Measurements from ENCODE around the gene MARCHF3.

Gene MARCHF3

DNA sequence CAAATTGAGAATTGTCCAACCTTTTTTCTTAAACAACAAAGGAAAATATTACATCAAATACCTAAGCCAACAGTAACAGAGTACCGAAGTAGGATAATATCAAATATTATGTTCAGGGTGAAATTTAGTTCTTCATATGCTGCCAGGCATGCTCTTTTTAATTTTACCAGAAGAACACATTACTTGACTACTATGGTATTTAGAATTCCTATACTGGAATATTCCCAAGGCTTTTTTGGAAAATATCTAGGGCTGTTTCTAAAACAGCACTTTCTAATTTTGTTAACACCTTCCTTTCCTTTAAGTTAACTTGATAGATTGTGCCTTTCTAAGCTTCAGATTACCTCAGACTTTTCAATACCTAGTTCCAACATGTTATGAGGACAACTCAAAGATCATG, 48.7 kb downstream of the MARCHF3 start:
- DNase-seq, result no peak

DNA sequence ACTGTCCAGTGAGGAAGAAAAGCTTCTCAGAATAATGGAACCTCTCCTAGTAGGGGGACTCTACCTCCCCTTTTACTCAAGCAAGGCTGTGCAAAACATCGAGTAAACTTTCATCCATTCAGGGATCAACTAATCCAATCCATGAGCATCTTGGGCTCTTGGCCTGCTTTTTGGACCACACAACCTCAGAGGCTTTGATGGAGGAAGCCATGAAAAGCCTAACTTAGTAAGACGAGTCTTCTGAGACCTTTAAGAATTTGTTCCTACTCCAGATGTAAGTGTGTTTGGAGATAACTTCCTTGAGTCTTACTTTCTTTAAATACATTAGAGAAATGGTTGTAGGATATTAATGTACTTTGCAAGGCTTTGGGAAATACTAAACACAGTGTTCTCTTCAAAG, 49.1 kb downstream of the MARCHF3 start:
- DNase-seq, result no peak

DNA sequence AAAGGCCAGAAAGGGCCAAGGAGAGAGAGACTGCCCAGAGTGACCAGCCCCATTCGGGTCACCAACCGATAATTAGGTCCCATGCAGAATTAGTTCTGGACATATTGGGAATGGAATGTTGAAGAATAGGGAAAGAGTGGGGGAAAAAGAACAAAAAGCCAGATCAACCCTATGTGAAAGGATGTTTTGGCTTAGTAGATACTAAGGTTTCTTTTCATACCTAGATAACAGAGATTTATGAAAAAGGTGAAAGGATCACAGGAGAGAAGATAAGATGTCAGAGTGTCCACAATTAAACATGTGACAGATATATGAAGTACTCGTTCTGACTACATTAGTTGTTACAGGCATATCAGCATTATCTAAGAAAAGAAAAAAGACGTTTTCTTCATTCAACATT, 52.1 kb downstream of the MARCHF3 start:
- no peak for DNase-seq

DNA sequence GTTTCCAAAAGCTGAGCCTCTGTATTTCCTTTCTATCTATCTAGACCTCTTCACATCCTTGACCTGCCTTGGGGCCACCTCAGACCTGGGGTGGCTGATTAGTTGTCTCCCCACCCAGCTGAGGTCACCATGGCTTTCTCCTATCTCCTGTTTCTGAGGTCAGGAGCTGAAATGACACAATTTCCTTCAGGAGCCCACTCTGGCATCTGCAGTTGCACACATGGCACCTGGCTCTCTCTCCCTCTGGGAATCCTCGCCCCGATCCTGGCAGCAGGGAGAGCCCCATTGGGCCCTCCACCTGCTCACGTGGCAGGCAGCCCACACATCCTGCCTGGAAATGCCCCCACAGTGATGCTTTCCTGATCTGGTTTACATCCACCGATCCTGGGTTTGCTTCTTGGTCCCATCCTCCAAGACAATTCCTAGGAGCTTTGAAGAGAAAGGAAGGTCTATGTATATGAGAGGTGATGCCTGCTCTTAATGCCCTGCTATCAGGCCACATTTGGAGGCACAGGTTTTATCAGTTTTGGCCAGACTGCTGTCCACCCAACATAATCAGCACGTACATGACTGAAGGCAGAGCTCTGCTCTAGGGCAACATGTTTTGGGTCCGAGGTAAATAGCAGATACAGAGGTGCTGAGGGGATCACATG, 53.7 kb downstream of the MARCHF3 start:
- DNase-seq, result no peak

DNA sequence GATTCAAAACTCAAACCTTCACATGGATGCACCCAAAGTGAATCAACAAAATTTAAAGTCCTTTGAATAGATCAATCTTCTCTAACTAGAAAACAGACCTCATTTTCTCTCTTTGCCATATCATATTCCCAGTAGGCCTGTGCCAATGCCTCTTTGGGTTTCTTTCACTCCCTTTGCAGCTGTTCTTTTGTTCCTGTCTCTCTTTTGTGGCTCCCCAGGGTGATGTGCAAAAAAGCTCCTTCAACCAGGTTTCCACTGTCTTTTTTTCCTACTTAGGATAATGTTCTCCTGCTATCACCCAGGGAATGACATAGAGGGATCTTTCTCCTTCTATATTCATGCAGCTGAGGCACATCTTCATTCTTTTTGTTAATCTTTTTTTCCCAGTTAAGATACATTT, 54.6 kb downstream of the MARCHF3 start:
- DNase-seq, result no peak

DNA sequence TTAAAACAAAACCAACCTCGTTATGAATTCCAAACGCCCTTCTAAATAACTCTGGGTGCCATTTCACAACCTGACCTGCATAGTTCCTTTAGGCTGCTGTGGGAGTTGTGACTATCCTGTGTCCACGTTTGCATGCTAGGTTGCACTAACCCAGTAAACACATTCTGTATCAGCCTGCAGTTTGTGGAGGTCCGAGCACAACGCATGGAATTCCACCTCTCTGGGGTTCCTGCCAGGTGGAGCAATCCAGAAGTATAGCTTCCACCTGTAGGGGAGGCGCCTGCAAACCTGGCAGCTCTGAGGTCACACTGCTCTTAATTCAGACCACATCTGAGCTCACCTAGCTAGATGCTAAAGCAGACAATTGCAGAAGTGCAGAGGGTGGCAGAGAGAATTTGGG, 57.2 kb downstream of the MARCHF3 start:
- DNase-seq, result no peak

DNA sequence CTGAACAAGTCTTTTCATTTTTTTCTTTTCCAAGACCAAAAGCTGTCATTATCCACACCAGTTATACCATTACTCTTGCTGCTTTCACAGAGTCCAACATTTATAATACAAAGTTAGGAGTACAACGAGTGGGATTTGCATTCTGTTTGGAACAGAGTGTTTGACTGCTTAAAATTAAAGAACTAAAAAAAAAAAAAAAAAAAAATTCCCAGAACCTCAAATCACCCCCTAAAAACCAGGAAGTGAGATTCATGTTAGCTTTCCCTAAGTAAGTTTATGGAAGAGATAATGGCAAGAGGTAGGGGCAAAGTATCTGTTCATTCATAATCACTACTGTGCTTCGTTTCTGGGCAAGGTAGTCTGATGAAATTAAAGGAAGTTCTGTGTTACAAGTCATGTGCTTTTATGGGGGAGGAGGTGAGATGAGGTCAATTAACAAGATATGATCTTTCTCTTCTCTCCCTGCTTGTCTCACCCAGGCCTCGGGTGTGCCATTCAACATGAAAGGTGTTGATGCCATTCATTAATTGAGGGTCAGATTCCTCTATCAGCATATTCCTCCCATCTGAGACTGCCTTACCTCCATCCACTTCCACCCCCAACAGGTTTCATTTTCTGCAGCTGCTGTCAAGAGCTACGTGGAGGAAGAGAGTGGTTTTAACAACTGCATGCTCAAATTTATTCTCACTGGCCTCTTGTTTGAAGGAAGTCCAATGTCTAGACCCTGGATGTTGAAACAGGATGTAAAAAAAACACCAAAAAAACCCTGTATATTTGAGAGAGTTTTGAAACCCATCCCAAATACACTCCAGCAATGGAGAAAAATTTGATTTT, 58.1 kb downstream of the MARCHF3 start:
- peak; percentile 26 for DNase-seq

DNA sequence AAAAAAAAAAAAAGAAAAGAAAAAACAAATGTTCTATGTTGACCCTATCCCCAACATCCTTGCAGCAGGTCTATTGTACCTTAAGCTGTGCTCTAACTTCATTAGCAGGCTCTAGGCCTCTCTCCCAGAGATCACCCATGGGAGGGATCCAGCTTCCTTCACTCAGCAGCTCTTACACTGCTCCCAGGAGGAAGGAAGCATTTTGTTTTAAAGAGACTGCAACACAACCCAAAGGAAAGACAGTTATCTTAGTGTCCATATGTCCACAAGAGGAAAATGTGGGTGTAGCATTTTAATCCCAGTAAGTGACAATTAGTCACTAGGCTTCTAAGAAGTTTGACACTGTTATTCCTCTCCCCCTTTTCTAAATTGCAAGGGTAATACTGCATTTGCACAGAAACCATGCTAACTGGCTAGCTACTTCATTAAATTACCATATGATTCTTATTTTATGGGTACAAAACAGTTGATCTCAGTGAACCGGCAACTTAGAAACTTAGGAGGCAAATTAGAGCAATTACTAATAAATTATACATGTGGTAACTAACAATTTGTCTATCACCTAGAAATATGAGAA, 58.8 kb downstream of the MARCHF3 start:
- no peak for DNase-seq

DNA sequence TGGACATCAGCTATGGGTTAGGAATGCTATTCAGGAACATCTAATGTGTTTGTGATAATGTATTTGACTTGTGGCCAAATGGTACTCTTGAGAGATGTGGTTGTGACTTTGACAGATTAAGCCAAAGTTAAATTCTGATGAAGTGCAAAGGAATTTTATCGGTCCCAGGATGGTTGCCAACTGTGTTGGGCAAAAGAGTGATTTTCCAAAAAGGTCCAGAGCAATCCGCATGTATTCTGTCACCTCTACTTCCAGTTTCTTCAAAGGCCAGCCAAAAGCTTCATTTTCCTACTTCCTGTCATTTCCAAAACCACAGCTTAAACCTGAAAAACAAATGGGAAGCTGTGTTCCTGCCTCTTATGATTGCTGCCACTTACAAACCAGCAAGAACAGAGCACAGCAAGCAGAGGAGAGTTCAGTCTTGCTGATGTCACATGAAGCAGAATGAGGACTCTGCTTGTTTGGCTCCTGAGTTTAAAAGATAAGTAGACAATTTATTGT, 59.8 kb downstream of the MARCHF3 start:
- no peak for DNase-seq

DNA sequence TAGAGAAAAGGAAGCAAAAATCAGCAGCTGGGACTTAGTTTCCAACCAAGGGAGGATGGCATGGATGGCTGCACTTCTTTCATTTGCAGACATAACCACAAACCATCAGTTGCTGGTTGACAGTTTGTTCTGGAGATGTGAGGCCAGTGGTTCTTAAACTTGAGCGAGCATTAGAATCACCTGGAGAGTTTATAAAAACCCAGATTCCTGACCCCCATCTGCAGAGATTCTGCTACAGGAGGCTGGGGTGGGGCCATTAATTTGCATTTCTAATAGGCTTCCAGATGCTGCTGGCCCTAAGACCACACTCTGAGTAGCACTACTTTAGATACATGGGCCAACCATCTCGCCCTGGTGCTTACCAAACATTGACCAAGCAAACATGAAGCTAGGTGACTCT, 60.8 kb downstream of the MARCHF3 start:
- DNase-seq, result no peak

DNA sequence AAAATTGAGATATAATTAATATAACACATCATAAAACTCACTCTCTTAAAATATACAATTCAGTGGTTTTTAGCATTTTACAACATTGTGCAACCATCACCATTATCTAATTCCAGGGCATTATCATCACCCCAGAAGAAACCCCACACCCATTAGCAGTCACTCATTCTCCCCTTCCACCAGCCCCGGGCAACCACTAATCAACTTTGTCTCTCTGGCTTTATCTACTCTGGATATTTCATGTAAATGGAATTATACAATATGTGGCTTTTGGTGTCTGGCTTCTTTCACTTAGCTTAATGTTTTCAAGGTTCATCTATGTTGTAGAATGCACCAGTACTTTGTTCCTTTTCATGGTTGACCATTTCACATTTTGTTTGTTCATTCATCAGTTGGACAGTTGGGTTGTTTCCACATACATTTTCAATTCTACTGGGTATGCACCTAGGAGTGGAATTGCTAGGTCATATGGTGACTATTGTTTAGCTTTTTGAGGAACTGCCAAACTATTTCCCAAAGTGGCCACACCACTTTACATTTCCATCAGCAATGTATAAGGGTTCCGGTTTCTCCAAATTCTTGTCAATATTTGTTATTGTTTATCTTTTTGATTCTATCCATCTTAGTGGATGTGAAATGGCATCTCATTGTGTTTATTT, 62.4 kb downstream of the MARCHF3 start:
- no peak for DNase-seq

DNA sequence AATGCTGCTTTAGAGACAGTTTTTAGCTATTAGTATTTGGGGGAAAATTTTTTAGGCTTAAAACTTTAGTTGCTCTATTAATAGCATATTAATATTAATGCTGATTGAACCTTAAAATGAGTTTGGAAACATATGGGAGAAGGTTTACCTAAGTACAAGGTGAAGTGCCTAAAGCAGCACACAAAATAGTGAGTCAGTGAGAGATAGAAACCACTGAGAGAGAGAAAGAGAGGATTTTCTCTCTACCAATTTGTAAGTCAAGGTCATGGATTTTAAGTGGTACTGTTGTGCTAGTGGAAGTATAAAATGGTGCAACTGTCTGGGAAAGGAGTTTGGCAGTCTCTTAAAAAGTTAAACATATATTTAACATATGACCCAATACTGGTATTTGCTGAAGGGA, 64.9 kb downstream of the MARCHF3 start:
- DNase-seq, result no peak

DNA sequence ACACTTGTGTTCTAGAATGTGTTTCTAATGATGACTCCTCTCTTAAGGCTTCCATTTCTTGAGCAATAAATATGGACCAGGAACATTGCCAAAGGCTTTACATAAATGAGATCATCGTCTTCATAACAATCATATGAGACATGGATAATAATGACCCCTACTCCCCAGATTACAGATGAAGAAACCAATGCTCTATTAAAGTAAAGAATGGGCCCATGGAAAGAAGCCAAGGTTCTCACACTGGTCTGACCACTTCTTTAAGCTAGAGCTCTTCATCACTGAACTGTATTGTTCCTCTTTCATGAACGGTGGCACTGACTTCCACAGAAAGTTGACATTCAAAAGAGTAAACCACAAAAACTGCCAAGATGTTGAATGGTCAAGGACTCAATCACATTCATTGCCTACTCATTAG, 65.3 kb downstream of the MARCHF3 start:
- no peak for DNase-seq

DNA sequence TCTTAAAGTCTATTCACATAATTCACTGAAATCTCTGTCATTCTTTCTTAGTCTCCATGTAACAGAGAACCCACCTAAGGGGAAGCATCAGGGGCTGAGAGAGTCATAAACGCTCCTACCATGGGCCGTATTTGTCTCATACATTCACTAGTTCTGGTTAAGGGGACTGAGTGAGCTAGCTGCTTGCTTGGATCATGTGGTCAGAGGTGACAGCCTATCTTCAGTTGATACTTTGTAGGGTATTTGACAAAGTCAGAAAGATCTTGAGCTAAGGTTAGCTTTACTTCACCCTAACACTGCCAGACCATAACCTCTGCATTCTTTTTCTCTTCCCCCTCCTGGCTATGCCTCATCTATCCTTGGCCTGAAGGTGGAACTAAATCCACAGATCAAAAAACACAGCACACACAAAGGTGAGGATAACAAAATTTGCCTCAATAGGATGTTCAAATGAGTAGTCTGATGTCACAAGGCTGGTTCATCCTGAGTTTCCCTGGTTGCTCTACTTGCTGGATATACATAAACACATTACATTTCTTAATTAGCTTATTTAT, 66.5 kb downstream of the MARCHF3 start:
- no peak for DNase-seq

DNA sequence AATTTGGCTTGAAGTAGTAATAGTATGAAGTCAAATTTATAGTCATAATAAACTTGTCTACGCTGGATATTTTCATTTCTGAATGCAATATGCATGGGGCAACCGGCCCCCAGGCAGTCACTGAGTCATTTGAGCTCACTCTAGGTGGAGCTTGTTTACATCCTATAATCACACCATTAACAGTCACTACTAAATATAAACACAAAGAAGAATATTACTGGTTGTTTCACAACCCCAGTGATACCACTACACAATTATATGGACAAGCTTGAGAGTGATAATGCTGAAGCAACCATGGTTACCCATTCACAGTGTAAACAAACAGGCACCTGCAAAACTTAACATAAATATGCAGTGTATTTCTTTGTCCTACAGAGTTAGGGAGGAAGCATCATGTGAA, 68.7 kb downstream of the MARCHF3 start:
- no peak for DNase-seq

DNA sequence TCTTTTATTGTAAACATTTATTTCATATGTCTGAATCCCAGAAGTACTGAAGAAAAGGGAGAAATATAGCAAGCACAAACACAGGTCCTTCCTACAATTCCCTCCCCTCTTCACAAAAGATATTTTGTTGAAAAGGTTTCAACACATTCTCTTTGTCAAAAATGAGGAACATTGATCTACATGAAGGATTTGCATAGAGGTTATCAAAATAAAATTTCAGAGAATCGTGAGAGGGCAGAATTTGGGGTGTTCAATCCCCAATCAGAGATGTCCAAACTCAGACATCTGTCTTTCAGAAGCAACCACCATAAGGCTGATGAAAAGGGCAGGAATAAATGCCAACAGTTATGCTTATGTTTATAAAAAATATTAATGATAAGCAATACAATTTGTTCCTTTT, 69.2 kb downstream of the MARCHF3 start:
- no peak for DNase-seq

DNA sequence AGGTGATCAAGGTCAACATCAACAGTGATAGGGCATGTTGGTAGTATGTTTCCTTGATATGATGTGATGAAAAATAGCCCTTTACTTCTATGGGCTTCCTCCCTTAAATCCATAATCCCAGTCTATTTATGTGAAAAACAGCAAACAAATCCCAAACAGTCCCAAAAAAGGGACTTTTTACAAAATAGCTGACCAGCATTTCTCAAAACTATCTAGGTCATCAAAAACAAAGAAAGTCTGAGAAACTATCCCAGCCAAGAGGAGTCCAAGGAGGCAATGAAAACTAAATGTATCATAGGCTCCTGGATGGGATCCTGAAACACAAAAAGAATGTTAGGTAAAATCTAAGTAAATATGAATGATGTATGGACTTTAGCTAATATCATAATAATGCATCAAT, 71.2 kb downstream of the MARCHF3 start:
- no peak for DNase-seq

DNA sequence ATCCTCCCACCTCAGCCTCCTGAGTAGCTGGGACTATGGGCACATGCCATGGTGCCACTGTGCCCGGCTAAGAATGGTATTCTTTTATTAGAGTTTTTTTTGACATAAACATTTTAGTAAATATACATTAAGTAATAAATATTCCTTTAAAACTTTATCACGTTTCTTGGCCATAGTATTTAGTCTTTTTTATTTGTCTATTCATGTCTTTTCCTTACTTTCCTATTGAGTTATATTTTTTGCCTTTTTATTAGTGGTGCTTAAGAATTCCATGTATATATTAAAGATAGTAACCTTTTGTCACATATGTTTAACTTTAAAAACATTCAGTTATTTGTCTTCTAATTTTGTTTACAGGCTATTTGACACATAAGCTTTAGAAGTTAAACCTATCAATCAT, 73.4 kb downstream of the MARCHF3 start:
- DNase-seq, result no peak

DNA sequence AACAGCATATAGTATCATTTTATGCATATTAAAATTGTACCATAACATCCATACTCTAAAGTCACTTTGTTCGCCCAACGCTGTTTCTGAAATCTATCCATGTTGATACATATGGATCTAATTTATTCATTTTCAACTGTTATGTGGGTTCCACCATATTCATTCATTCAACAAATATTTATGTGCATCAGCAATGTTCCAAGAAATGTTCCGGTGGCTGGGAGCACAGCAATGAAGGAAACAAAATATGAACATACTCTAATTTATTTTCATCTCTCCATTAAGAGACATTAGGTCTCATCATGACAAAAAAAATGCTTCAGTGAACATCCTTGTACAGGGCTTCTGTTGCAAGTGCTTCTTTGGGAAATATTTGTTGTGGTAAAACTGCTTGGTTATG, 75.4 kb downstream of the MARCHF3 start:
- no peak for DNase-seq

DNA sequence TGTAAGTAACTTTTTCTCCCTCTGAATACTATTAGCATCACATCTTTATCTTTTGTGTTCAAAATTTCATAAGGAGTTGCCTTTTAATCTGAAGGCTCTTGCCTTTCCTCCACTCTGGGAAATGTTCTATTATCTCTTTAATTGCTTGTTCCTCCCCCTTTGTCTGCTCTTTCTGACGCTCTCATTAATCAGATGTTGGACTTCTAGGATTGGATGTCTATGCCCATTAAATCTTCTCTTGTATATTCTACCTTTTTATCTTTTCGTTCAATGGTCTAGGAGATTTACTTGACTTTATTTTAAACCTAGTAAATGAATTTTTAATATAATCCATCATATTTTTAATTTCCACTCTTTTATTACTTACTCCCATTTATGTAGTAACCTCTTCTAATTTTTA, 76.7 kb downstream of the MARCHF3 start:
- no peak for DNase-seq

DNA sequence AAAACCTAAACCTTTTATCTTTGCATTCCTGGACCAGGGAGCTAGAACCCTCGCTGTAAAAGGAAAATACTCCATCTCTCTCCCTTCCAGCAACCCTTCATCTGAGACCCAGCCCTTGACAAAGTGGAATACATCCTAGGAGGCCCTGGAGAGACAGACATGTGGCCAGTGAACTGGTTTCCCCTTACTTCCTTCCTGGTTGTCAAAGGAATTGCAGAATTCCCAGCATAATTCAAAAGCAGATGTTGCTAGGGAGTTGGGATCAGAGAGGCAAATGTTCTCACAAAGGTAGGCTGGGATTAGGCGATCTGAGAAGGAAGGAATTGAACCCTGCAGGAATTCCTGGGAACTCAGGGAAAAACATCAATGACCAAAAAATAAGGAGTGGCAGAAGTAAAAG, 80.9 kb downstream of the MARCHF3 start:
- DNase-seq, result no peak

DNA sequence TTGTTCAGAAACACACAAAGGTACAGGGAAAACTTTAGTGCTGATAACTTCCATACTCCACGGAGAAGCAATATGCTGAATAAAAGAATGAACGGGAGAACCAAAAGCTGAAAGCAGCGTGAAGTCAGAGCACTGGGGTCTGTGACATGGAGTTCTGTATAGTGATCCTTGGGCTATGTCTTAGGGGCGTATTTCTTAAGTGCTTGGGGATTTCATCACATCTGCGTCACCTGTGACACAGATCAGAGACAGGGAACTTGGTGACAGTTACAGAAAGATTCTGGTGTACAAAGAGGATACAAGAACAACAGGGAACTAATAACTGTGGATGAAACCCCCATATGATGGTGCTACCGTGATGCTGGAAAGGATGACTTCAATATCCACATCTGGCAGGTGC, 81.9 kb downstream of the MARCHF3 start:
- no peak for DNase-seq

DNA sequence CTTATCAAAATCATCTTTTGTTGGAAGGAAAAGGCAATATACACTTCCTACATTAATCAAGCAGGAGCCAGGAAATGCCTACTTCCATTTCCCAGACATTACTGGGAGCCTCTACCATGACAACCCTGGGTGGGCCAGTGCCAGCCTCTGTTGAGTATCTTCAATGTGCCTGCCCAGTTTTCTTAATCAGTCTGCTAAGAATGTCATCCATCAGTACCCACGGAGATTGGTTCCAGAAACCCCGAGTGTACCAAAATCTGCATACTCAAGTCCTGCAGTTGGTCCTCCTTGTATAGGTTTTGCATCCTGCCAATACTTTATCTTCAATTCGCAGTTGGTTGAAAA, 82.4 kb downstream of the MARCHF3 start:
- no peak for DNase-seq

Data from KG1 (cell line).